B cell (primary cell): ENCODE data around the gene E2F3. TPM values are rescaled to one million over a fixed set of nuclear protein-coding genes. Genes with fewer than 3 reads are reported as not detected.

Experiments used
- ATAC-seq: fragments of 200-7000 bp; cut with Tn5 transposase; one replicate; pipeline ENCODE4 v1.10.0; 2021; ENCODE audit warnings: low read depth, mild to moderate bottlenecking, moderate number of reproducible peaks, moderate library complexity
- CTCF ChIA-PET: fragments of 350-600 bp; sonication (Branson Sonifier 250); formaldehyde crosslinking; loops from one replicate; lab custom pipeline; 2021; ENCODE audit warnings: antibody characterized with exemption, inconsistent platforms; lab: Charles Lee
- POLR2A ChIA-PET: fragments of 350-600 bp; sonication (Branson Sonifier 250); formaldehyde crosslinking; loops from one replicate; lab custom pipeline; 2021; ENCODE audit warnings: antibody characterized with exemption; lab: Charles Lee
- DNase-seq: peaks from one replicate; pipeline ENCODE4 v3.0.0; 2013
- H2AFZ ChIP-seq: 2 replicates; pipeline ENCODE4 v1.6.1; 2012; ENCODE audit warnings: mild to moderate bottlenecking, low read depth, low read length; ENCODE audit not compliant: insufficient read depth, poor library complexity, severe bottlenecking
- H3K27ac ChIP-seq, 2 donors: 1 replicate in 1 of 2; 2 replicates in 1 of 2; pipeline ENCODE4 v1.5.1; 2012 to 2013; ENCODE audit warnings: low read length in 2 of 2, mild to moderate bottlenecking in 2 of 2, moderate library complexity in 1 of 2
- H3K27me3 ChIP-seq, 4 experiments: fragments of 200-600 bp in 1 of 4; sonication (generic) in 1 of 4; replicated peaks in 1 of 4; 1 replicate in 2 of 4; 2 replicates in 2 of 4; pipeline versions ENCODE4 v1.6.1 to v1.7.0; 2013 to 2016; ENCODE audit warnings: low read length in 3 of 4, mild to moderate bottlenecking in 2 of 4, mixed read lengths in 1 of 4, moderate library complexity in 1 of 4; ENCODE audit not compliant: insufficient read depth in 4 of 4, control insufficient read depth in 3 of 4; ENCODE audit errors: control extremely low read depth in 1 of 4
- H3K36me3 ChIP-seq, 2 experiments: replicated peaks in 1 of 2; 1 replicate in 1 of 2; 2 replicates in 1 of 2; pipeline versions ENCODE4 v1.6.1 to v1.7.1; 2013; ENCODE audit warnings: low read length in 1 of 2; ENCODE audit not compliant: insufficient read depth in 2 of 2, control insufficient read depth in 1 of 2; ENCODE audit errors: control extremely low read depth in 1 of 2, extremely low read depth in 1 of 2
- H3K4me1 ChIP-seq, 2 donors: fragments of 200-600 bp in 1 of 2; sonication (generic) in 1 of 2; 1 replicate in 1 of 2; 2 replicates in 1 of 2; pipeline versions ENCODE4 v1.5.1 to v1.6.1; 2013 to 2017; ENCODE audit warnings: low read length in 2 of 2; ENCODE audit not compliant: control insufficient read depth in 2 of 2, insufficient read depth in 2 of 2
- H3K4me2 ChIP-seq: replicated peaks from 2 replicates; pipeline ENCODE3; 2012; ENCODE audit warnings: mild to moderate bottlenecking, low read depth, low read length; ENCODE audit not compliant: poor library complexity, severe bottlenecking
- H3K4me3 ChIP-seq, 5 experiments: fragments of 200-600 bp in 1 of 5; sonication (generic) in 1 of 5; 1 replicate in 3 of 5; 2 replicates in 2 of 5; pipeline versions ENCODE4 v1.5.1 to v1.7.0; 2011 to 2016; ENCODE audit warnings: low read length in 4 of 5, mild to moderate bottlenecking in 4 of 5, low read depth in 2 of 5, control low read depth in 1 of 5, moderate library complexity in 1 of 5; ENCODE audit not compliant: insufficient read depth in 1 of 5; ENCODE audit errors: control extremely low read depth in 1 of 5, extremely low read depth in 1 of 5
- H3K79me2 ChIP-seq: fragments of 200-600 bp; sonication (generic); one replicate; pipeline ENCODE4 v1.6.0; 2016; ENCODE audit warnings: low read length; ENCODE audit not compliant: control insufficient read depth, insufficient read depth
- H3K9ac ChIP-seq: fragments of 200-600 bp; sonication (generic); 2 replicates; pipeline ENCODE4 v1.6.1; 2017; ENCODE audit warnings: mild to moderate bottlenecking, low read length, moderate library complexity
- H3K9me3 ChIP-seq, 3 donors: one replicate each; pipeline versions ENCODE4 v1.6.1 to v1.7.1; 2013; ENCODE audit warnings: low read length in 2 of 3; ENCODE audit not compliant: control insufficient read depth in 2 of 3, insufficient read depth in 1 of 3; ENCODE audit errors: control extremely low read depth in 1 of 3
- H4K20me1 ChIP-seq: 2 replicates; pipeline ENCODE4 v1.6.0; 2012; ENCODE audit warnings: mild to moderate bottlenecking, low read length; ENCODE audit not compliant: insufficient read depth, control insufficient read depth, poor library complexity, severe bottlenecking
- H3K27ac Mint-ChIP-seq: one replicate; pipeline ENCODE4 v1.8.0; 2021; ENCODE audit warnings: mixed read lengths
- H3K27me3 Mint-ChIP-seq: one replicate; pipeline ENCODE4 v1.8.0; 2021; ENCODE audit warnings: mixed read lengths
- H3K4me1 Mint-ChIP-seq: one replicate; pipeline ENCODE4 v1.8.0; 2021; ENCODE audit warnings: mixed read lengths
- H3K4me3 Mint-ChIP-seq: one replicate; pipeline ENCODE4 v1.8.0; 2021; ENCODE audit warnings: mixed read lengths
- H3K9me3 Mint-ChIP-seq: one replicate; pipeline ENCODE4 v1.8.0; 2022; ENCODE audit warnings: mixed read lengths; ENCODE audit not compliant: insufficient read depth
- EZH2 ChIP-seq: IDR thresholded peaks from 2 replicates; pipeline ENCODE4 v1.6.1; 2012; ENCODE audit warnings: borderline replicate concordance, low read depth, mild to moderate bottlenecking, moderate library complexity, low read length; ENCODE audit not compliant: insufficient read depth, poor library complexity, severe bottlenecking
- WGBS: methylation state at CpG from one replicate; pipeline ENCODE4 v1.1.5; 2013; ENCODE audit warnings: missing lambda C conversion rate; ENCODE audit not compliant: insufficient coverage; 5-methylcytosine and 5-hydroxymethylcytosine counted together
- intact Hi-C: fragments of 100-400 bp; cut with micrococcal nuclease; formaldehyde crosslinking; loops from one replicate; pipeline ENCODE4 v1.10.0; 2022
- polyA plus RNA-seq: library from polyadenylated mRNA; depleted of rRNA; stranded (reverse); fragments of >200 nt; gene quantifications from 2 replicates; pipeline ENCODE4 v1.2.3, GENCODE V29; 2012
- total RNA-seq, 2 donors: library from RNA; stranded (reverse); fragments of 120-200 nt in 1 of 2; gene quantifications; 1 replicate in 1 of 2; 2 replicates in 1 of 2; pipeline versions ENCODE4 v1.2.3 to v1.2.4, GENCODE V29; 2013 to 2022
- TF ChIP-seq, protein P1 (sequence below): fragments of 200-600 bp; IDR thresholded peaks from one replicate; pipeline ENCODE4 v1.8.0; 2022; ENCODE audit warnings: antibody characterized with exemption, mild to moderate bottlenecking

E2F3 gene
- total and polyA plus RNA-seq, 2 donors (not counting 1 experiment from before 2014, with no cell fraction given) = 2.2 to 8.3 TPM

DNA sequence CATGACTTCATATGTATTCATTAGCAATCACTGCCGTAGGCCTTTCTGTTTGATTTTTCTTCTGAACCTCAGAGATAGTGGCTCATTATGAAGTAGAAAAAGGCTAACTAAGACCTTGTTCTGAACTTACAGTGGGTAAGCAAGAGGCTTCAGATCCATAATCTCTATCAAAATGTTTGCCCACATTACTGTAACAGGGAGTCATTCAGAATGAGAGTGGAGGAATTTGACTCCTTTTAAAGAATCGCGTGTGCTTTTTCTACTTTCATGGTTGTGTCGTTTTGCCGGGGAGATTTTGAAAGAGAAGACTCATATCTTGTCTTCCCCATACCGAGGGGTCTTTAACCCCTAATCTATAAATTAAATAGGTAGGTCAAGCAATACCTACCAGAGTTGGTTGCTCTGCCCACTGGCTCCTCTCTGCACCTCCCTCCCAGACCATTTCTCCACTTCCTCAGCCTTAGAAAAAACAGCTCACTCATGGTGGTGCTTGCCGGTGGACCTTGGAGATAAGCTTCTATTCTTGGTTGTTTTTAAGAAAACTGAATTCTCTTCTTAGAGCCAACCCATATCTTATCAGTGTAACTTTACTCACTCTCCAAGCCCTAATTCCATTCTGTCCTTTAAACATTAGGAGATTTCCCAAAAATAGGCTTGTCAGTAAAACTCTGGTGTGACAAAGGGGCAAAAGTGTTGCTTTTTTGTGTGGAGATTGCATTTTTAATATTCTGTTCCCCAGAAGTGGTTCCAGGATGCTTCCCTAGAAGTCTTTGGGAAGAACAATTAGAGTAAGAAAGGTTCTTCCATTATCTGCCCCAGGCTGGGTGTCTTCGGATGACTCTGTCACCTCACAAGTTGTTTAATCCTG lies 56.6 kb downstream of the E2F3 start:
- intact Hi-C loops = no loop called here
- Histone ChIP-seq H3K4me2 (no peak overlapping the region), H4K20me1 (no peaks in the 10 kb centered on the region), H3K79me2 (peaks cover 39% of the 10 kb centered on the region), H3K27ac (no peak overlapping the region), H2AFZ (no peak overlapping the region), H3K9me3 (peaks cover 0 to 3% (median 0%) of the 10 kb centered on the region in 3 donors), H3K4me3 (no peak overlapping the region), H3K9ac (no peak overlapping the region), H3K27me3 (no peaks in the 10 kb centered on the region), H3K36me3 (no peaks in the 10 kb centered on the region), H3K4me1 (no peaks in the 10 kb centered on the region)
- peaks cover 1% of the 10 kb centered on the region for H3K4me1 Mint-ChIP-seq
- no peak overlapping the region for H3K27ac Mint-ChIP-seq
- DNase-seq (no peak), ATAC-seq (no peak)
- no peak overlapping the region for H3K4me3 Mint-ChIP-seq
- H3K9me3 Mint-ChIP-seq = peaks cover under 1% of the 10 kb centered on the region
- CTCF ChIA-PET = no interaction called here
- POLR2A ChIA-PET = no interaction called here
- no peaks in the 10 kb centered on the region for H3K27me3 Mint-ChIP-seq
- 100% methylated on average over 1 of the region's 8 CpGs for WGBS
- no peak for TF ChIP-seq EZH2
- TF ChIP-seq, protein P1, sequence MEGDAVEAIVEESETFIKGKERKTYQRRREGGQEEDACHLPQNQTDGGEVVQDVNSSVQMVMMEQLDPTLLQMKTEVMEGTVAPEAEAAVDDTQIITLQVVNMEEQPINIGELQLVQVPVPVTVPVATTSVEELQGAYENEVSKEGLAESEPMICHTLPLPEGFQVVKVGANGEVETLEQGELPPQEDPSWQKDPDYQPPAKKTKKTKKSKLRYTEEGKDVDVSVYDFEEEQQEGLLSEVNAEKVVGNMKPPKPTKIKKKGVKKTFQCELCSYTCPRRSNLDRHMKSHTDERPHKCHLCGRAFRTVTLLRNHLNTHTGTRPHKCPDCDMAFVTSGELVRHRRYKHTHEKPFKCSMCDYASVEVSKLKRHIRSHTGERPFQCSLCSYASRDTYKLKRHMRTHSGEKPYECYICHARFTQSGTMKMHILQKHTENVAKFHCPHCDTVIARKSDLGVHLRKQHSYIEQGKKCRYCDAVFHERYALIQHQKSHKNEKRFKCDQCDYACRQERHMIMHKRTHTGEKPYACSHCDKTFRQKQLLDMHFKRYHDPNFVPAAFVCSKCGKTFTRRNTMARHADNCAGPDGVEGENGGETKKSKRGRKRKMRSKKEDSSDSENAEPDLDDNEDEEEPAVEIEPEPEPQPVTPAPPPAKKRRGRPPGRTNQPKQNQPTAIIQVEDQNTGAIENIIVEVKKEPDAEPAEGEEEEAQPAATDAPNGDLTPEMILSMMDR = no peak

DNA sequence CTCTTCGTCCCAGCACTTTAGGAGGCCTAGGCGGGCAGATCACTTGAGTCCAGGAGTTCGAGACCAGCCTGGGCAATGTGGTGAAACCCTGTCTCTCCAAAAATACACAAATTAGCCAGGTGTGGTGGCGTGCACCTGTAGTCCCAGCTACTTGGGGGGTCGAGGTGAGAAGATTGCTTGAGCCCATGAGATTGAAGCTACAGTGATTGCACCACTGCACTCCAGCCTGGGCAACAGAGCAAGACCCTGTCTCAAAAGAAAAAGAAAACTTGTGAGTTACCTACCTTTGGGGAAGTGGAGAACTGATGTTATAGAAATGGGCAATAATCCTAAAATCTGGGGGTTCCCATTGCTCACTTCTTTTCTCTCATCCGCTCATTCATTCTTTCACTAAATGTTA lies 58.0 kb downstream of the E2F3 start:
- Histone ChIP-seq H3K27me3 (no peaks in the 10 kb centered on the region), H3K9me3 (peaks cover 0 to 3% (median 0%) of the 10 kb centered on the region in 3 donors), H3K27ac (no peak overlapping the region), H3K4me1 (no peaks in the 10 kb centered on the region), H3K4me3 (no peak overlapping the region), H3K36me3 (no peaks in the 10 kb centered on the region), H4K20me1 (no peaks in the 10 kb centered on the region), H3K9ac (no peak overlapping the region), H2AFZ (no peak overlapping the region), H3K79me2 (peaks cover 32% of the 10 kb centered on the region), H3K4me2 (no peak overlapping the region)
- DNase-seq (no peak), ATAC-seq (no peak)
- Mint-ChIP-seq H3K4me1 (peaks cover 7% of the 10 kb centered on the region), H3K27me3 (no peaks in the 10 kb centered on the region), H3K4me3 (no peak overlapping the region), H3K27ac (no peak overlapping the region), H3K9me3 (peaks cover 6% of the 10 kb centered on the region)
- intact Hi-C loops = no loop called here
- TF ChIP-seq, protein P1 = no peak
- no peak for TF ChIP-seq EZH2
- CTCF ChIA-PET = no interaction called here
- POLR2A ChIA-PET = no interaction called here
- 100% methylated on average over 5 of the region's 6 CpGs for WGBS
